Right ventricle myocardium superior (tissue), 1 donor: ENCODE results near the gene STAT6. TPM values are rescaled to one million over a fixed set of nuclear protein-coding genes. Genes with fewer than 3 reads are reported as not detected.
"Not testable (repeated sequence)": the region's sequence is repeated elsewhere in the genome, so short reads cannot be mapped to it uniquely, and the experiment has no call there.

ENCODE experiments used
- ATAC-seq: fragments of 200-7000 bp; cut with Tn5 transposase; one replicate; pipeline ENCODE4 v1.9.1; 2020; ENCODE audit warnings: mild to moderate bottlenecking; ENCODE audit not compliant: poor library complexity
- DNase-seq: peaks from one replicate; pipeline ENCODE4 v3.0.0-alpha.2; 2020
- intact Hi-C: fragments of 100-400 bp; cut with DNase I; formaldehyde crosslinking; loops from one replicate; pipeline ENCODE4 v1.11.2; 2022
- total RNA-seq: library from RNA; stranded (reverse); fragmentation: NEBNext Ultra II Directional; extraction: Animal tissue kit (Norgen Biotek cat#: 25700); gene quantifications from one replicate; pipeline ENCODE4 v1.2.1, GENCODE V29; 2021
- donor health status: DM: no; HTN: yes; CAD: no; lungs with severe emphysema.

STAT6 gene
- total RNA-seq, 1 donor from 2014 or later = 49.5 TPM

DNA sequence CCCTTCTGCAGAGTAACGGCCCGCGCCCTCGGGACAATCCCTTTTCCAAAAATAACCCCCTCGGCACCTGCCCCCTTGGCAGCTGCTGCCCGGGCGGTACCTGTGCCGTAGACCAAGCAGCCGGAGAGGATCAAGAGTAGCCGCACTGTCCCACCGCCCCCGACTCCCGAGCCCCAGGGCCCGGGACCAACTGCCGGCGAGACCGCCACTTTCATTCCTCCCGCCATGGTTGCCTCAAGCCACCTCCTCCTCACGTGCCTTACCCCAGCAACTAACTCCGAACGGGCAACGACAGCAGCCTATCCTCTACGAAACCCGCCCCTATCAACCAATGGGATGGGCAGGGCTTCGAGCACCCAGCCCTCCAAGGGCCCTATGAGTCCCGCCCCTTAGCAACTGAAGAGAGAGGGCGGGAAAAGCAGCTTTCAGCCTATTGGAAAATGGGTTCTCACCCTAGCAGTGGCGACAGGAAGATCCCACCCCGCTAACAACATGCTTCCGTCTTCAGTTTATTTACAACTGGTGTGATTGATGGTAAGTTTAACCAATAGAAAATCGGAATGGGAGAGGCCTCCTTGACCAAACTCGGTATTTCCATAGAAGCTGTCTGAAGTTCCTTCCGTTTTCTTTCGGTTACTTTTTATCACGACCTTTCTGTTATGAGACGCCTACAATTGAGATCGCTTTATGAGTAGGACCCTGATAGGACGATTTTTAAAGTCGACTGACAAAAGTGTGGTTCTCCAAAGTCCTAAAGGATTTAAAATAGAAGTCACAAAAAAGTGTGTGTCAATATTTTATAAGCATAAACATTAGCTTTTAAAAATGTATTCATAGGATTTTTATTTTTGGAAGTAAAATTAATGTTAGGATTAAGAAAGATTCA, 32.4 kb downstream of the STAT6 start, which contains the start of gene NEMP1:
Gene NEMP1 (minus strand): TSS at position 273 of the 886 bp plus-strand sequence. CDS start 46 bp downstream, at position 227.
- intact Hi-C loops = no loop called here
- peak; percentile 99 for ATAC-seq

DNA sequence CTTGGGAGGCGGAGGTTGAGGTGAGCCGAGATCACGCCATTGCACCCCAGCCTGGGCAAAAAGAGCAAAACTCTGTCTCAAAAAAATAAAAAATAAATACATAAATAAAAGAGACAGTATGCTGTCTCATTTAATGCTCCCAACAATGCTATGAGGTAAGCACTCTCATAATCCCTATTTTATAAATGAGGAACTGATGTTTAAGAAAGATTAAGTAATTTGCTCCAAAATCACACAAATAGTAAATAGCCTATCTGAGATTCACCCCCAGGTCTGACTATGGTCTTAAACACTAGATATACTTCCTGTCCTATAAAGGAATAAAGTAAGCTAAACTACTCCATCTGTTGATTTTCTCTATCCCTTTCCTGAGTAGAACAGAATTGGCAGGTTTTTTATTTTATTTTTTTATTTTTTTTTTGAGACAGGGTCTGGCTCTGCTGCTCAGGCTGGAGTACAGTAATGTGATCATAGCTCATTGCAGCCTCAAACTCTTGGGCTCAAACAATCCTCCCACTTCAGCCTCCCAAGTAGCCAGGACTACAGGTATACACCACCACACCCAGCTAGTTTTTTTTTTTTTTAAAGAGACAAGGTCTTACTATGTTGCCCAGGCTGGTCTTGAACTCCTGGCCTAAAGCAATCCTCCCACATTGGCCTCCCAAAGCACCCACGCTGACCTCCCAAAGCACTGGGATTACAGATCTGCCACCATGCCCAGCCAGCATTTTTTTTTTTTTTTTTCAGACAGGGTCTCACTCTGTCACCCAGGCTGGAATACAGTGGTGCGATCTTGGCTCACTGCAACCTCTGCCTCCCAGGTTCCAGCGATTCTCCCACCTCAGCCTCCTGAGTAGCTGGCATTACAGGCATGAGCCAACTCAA, 37.4 kb downstream of the STAT6 start:
- DNase-seq, intact Hi-C loops, ATAC-seq: not testable (repeated sequence)

More for the DNA sequence above, 32.4 kb downstream of the STAT6 start, which contains the start of gene NEMP1:
- peak; percentile 95 for DNase-seq

DNA sequence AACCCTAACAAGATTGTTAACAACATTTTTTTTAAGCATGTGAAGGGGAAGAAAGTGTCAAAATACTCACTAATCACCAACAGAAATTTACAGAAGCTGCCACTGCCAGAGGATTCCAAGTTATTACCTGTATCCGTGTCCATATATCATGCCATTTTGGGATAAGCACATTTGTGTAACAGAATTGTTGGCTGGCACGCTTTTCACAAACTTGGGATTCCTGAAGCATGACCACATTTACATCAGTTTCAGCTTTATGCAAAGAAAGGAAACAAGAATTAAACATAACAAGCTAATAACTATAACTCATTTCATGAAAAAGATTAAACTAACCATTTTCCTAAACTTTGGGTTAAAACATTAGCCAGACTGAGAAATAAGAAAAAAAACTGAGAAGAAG, 38.5 kb downstream of the STAT6 start:
- no peak for ATAC-seq
- no peak for DNase-seq
- intact Hi-C loops = no loop called here

DNA sequence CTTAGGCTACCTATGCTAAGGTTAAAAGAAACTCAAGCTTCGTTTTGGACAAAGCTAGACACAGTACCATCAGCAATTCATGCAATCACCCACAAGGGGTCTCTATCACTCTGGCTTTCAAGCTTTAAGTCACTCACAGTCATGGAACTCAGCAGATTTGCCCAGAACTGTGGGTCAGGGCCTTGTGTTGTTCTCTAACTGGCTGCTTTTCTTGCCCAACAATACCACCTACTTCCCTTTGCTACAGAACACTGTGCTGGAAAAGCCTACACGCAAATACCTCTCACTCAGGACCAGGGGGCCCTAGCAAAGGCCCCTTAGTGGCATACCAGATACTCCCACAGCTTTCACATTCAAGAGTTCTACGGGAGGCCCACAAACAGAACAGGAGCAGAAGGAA, 41.6 kb downstream of the STAT6 start:
- peak; percentile 97 for ATAC-seq
- no peak for DNase-seq
- intact Hi-C loops = loop anchor here (1.0 to 10.0 kb wide), 2 partner anchors 43 to 315 kb away; partner anchors contain the start of gene PRIM1

DNA sequence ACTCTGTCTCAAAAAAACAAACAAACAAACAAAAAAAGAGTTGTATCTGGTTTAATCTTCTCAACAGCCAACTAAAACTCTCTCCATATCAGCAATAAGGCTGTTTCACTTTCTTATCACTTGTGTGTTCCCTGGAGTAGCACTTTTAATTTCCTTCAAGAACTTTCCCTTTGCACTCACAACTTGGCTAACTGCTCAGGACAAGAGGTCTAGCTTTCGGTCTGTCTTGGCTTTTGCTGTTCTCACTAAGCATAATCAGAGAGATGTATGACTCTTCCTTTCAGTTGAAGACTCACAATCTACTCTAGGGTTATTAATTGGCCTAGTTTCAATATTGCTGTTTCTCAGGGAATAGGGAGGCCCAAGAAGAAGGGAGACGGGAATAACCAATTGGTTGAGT, 44.9 kb downstream of the STAT6 start:
- intact Hi-C loops = loop anchor here (10.0 kb wide), 1 partner anchor 311 kb away; the partner anchor contains the start of gene PRIM1
- no peak for DNase-seq
- ATAC-seq = no peak

DNA sequence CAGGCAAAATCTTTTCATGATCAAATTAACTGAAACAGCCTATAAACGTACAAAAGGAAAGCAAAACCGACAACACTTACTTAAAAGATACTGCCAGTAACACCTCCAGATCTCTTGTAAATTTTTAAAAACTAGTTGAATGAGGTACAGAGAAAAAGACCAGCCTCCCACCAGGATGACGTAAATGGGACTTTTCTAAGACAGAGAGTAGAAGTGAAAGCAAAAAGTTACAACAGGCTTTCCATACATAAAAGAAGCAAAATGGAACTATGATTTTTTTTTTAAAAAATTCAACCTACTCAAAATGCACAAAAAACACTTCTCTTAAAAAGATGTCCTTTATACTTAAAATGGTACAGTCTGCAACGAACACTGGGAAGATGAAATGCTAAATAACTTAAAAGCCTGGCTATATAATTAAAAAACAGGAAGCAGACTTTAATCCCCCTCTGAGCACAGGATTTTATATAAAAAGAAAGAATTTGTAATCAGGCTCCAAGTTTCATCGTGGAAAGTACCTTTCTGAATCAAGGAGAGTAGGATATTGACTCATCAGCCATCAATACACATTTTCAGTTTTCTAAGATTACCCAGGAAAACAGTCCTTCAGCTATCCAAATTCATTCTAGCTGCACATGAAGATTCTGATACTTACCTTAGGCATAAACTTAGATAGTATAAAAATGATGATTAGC, 47.0 kb downstream of the STAT6 start:
- DNase-seq (no peak), ATAC-seq (no peak)
- intact Hi-C loops = loop anchor here (10.0 kb wide), 1 partner anchor 309 kb away; the partner anchor contains the start of gene PRIM1

DNA sequence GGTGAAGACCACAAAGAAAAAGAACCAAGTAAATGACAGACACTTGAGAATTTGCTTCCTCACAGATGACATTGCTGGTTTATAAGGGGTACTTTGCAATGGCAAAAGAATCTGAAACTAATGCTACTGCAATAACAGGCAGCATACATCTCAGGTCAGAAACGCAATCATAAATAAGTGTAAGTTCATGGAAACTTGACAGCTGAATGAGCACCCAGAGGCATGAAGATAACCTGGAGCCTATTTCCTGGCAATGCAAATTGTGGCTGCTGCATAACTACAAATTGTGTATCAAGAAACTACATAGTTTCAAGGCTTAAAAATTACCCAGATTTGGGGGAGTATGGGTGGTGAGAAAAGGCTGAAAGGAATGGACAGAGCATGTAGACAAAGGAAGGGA, 52.7 kb downstream of the STAT6 start:
- ATAC-seq (no peak), DNase-seq (no peak)
- intact Hi-C loops = no loop called here

DNA sequence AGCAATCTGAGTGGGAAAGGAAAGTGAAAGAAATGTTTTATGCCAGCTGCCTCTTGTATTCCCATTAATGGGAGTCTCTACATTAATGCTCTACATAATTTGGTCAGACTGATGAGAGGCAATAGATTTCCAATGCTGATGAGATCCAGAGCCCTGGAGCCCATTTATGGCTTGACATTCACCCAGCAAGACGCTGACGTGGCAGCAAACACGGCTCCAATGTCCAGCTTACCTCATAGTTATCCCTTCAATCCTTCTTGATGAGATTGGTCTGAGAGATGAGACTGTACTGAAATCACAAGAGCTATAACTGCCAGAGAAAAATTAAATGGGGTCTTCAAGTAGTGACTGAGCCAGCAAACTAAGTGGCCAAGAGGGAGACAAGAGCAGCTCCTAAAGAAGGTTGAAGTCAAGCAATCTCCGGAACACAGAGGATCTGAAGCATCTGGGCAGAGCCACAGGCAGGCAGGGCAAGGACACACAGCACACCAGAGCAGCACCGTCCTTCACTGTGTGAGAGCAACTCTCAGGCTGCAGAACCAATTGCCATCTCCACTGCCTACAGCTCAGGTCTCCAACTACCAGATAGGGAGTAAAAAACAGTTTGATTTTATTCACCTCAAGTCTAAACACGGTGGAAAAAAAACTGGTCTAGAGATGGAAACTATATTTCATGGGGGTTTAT, 54.0 kb downstream of the STAT6 start:
- DNase-seq (no peak), ATAC-seq (no peak)
- intact Hi-C loops = no loop called here

DNA sequence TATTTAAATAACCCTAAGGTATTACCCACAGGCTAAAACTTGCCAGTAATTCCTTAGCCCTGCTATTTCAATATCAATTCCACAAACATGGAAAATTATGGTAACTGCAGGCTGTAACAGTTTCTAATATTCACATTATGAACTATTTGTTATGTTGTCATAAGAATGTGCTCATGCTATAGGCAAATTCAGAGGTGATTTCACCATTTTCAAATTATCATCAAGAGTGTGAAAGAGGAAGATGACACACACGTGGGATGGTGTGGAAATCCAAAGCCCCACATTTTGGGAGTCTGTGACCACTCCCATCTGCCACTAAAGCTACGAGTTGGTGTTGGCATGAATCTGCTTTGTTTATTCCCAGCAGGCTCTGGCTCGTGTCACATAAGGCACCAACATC, 55.3 kb downstream of the STAT6 start:
- intact Hi-C loops = no loop called here
- no peak for ATAC-seq

DNA sequence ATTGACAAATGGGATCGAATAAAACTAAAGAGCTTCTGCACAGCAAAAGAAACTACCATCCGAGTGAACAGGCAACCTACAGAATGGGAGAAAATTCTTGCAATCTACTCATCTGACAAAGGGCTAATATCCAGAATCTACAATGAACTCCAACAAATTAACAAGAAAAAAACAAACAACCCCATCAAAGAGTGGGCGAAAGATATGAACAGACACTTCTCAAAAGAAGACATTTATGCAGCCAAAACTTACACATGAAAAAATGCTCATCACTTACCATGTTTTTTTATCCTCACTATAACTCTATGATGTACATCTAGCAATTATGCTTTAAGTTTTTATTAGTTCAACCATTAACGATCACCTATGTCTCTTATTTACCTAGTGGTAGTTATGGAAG, 57.3 kb downstream of the STAT6 start:
- ATAC-seq, intact Hi-C loops, DNase-seq: not testable (repeated sequence)

More for the DNA sequence above, 55.3 kb downstream of the STAT6 start:
- no peak for DNase-seq

DNA sequence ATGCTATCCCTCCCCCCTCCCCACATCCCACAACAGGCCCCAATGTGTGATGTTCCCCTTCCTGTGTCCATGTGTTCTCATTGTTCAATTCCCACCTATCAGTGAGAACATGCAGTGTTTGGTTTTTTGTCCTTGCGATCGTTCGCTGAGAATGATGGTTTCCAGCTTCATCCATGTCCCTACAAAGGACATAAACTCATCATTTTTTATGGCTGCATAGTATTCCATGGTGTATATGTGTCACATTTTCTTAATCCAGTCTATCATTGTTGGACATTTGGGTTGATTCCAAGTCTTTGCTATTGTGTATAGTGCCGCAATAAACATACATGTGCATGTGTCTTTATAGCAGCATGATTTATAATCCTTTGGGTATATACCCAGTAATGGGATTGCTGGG, 58.0 kb downstream of the STAT6 start:
- intact Hi-C loops, DNase-seq, ATAC-seq: not testable (repeated sequence)

DNA sequence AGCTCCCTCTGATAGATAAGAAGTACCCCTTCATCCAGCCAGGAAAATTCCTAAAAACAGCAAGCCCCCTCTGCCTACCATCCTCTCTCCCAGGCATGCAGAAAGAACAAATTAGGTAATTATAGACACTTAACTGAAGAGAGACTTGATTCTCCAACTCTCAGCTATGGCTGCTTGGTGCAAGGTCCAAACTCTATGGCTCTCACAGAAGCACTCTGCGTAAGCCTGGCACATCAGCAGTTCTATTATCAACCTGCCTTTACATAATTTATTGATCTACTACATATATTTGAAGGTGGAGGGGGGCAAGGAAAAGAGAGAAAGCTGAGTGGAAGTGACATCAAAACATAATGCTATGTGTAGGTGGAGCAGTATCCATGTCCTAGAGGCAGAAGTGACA, 60.2 kb downstream of the STAT6 start:
- no peak for ATAC-seq
- intact Hi-C loops = no loop called here
- DNase-seq = no peak

DNA sequence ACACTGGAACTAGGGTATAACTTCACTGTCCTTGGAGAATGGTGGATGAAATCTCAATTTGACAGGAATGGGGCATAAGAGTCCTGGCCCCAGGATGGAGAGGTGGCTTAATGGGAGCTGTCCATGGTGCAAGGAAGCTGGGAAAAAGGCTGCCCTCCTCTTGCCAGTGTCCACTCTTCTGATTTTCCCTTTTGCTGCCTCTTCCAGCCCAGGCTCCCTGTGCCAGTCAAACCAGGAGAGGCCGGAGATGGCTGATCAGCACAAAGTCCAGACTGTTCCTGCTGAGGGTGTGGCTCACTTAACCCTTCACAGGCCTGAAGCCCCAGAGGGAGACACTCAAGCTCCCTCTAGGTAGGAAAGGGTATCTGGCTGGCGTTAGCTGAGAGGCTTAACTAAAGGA, 61.3 kb downstream of the STAT6 start, which contains the start of gene MYO1A:
Gene MYO1A (minus strand): TSS at position 240 of the 400 bp plus-strand sequence. CDS start 1,806 bp downstream, outside the sequence.
- intact Hi-C loops = no loop called here
- DNase-seq (no peak), ATAC-seq (no peak)

DNA sequence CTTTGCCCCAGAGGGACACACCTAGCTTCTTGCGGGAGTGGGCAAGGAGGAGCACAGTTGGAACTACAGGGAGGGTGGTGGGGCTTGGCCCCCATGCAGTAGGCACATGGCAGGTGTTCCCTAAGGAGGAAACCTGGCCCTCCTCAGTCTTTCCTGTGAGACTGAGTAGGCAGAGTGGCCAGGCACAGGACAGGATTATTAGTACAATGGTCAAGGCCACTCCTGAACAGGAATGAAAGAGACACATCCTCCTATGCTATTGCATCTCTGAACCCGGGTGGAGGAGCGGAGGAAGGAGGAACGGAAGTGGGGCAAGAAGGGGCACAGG, 62.1 kb downstream of the STAT6 start:
- intact Hi-C loops = no loop called here
- no peak for DNase-seq
- no peak for ATAC-seq

DNA sequence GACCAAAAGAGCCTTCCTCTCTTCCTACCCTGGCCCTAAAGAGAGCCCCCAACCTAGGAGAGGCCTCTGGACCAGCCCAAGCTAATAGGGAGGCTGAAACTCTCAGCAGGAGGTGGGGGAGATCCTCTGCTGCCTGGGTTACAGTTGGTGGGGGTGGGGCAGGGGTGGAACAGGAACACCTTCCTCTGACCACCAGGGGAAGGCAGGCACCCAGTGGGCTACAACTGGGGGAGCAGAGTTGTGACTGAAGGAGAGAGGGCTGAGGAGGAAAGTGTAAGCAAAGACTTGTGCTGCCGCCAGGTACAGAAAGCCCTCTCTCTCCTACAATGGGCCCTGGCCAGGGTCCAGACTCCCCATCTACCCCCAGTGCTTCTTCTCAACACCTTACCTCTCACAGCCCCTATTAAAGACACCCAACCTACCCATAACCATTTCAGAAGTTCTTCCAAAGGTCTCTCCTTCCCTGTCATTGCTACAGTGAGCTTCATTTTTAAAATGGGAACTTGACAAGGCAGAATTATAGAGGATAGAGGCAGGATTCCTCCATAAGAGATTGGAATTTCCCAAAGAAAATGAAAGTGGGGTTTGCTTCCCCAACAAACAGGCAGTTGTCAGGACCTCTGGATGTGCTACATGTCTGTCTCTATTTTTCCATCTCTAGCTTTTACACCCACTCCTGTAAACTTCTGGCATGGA, 62.6 kb downstream of the STAT6 start:
- ATAC-seq (no peak), DNase-seq (no peak)
- intact Hi-C loops = no loop called here

DNA sequence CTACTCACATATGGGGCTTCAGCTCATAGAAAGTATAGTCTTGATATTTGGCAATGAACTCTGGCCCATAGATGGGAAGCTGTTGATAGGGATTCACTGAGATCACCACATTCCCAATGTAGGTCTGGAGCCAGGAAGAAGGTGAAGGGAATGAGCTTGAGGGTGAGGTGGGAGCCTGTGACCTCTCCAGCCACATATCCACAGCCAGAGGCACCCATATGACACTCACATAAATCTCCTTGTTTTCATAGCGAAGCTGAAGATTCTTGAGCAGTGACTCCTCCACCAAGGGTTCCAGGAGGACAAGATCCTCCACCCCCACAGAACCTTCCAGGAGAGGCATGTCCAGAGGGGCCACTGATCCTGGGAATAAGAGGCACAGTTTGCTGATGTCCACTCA, 63.2 kb downstream of the STAT6 start:
- intact Hi-C loops = no loop called here
- DNase-seq = no peak

More for the DNA sequence above, 63.2 kb downstream of the STAT6 start:
- no peak for ATAC-seq
